Measurements from ENCODE around the gene LPP. TPM values are rescaled to one million over a fixed set of nuclear protein-coding genes. Genes with fewer than 3 reads are reported as not detected.

LPP gene
- total and polyA plus RNA-seq, 9 of the 15 experiments (the other 6 are each of a cell fraction or from before 2014, with no cell fraction given) = 0.07 to 0.18 TPM; not detected in 7

GRCh38 chr3:188497021-188497420 is 343.1 kb downstream of the LPP start:
- intact Hi-C loops (cut with micrococcal nuclease) (no loop called here), in situ Hi-C loops (cut with MboI) (no loop called here)
- DNase-seq (ENCODE audit: extremely low read depth in 1 of 4, low spot score in 3 of 4) (no peak), FAIRE-seq (no peak), ATAC-seq (no peak)
- Histone ChIP-seq H3K9ac (ENCODE audit: insufficient read depth in 1 of 2, low read depth in 2 of 2, low read length in 2 of 2) (no peak overlapping the region), H3K9me3 (replicated peaks; ENCODE audit: control insufficient read depth, insufficient read depth, low read depth, low read length) (no peaks in the 10 kb centered on the region), H4K20me1 (replicated peaks; ENCODE audit: control insufficient read depth, insufficient read depth, low read length) (no peaks in the 10 kb centered on the region), H2AFZ (ENCODE audit: low read depth, low read length) (no peak overlapping the region), H3K36me3 (ENCODE audit: control insufficient read depth, insufficient read depth, low read length) (no peaks in the 10 kb centered on the region), H3K27me3 (ENCODE audit: control insufficient read depth in 2 of 2, insufficient read depth in 2 of 2, low read length in 2 of 2) (no peaks in the 10 kb centered on the region), H3K4me3 (no peak overlapping the region), H3K4me2 (ENCODE audit: insufficient read depth, low read length) (no peak overlapping the region), H3K4me1 (replicated peaks in 1 of 2; ENCODE audit: control insufficient read depth in 2 of 2, insufficient read depth in 2 of 2, low read length in 2 of 2) (no peaks in the 10 kb centered on the region), H3K9me1 (ENCODE audit: control insufficient read depth, insufficient read depth, low read length) (no peaks in the 10 kb centered on the region), H3K79me2 (ENCODE audit: control insufficient read depth, insufficient read depth, low read length) (no peaks in the 10 kb centered on the region), H3K27ac (ENCODE audit: extremely low read depth, low read depth, low read length) (no peak overlapping the region)
- WGBS (ENCODE audit: insufficient coverage, low coverage, missing lambda C conversion rate) = 0% methylated on average over 4 of the region's 4 CpGs
- BruUV-seq (replicated peaks) = no TSS peak
- POLR2A ChIA-PET = no interaction called here
- TF ChIP-seq NFIX (CRISPR knock-in tag; IDR thresholded peaks at IDR 0.05; ENCODE audit: low read depth) = no peak
- no peak for TF ChIP-seq SOX6 (IDR thresholded peaks at IDR 0.05)
- no peak for TF ChIP-seq ATF1 (CRISPR knock-in tag; IDR thresholded peaks at IDR 0.05)
- TF ChIP-seq ATF1 (tag; IDR thresholded peaks at IDR 0.05) = no peak
- TF ChIP-seq, protein P1, sequence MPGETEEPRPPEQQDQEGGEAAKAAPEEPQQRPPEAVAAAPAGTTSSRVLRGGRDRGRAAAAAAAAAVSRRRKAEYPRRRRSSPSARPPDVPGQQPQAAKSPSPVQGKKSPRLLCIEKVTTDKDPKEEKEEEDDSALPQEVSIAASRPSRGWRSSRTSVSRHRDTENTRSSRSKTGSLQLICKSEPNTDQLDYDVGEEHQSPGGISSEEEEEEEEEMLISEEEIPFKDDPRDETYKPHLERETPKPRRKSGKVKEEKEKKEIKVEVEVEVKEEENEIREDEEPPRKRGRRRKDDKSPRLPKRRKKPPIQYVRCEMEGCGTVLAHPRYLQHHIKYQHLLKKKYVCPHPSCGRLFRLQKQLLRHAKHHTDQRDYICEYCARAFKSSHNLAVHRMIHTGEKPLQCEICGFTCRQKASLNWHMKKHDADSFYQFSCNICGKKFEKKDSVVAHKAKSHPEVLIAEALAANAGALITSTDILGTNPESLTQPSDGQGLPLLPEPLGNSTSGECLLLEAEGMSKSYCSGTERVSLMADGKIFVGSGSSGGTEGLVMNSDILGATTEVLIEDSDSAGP (CRISPR knock-in tag; IDR thresholded peaks at IDR 0.05) = no peak
- no peak for TF ChIP-seq KLF10 (CRISPR knock-in tag; IDR thresholded peaks at IDR 0.05)
- TF ChIP-seq ZNF830 (CRISPR knock-in tag; IDR thresholded peaks at IDR 0.05) = no peak
- TF ChIP-seq ZNF3 (CRISPR knock-in tag; IDR thresholded peaks at IDR 0.05) = no peak
- TF ChIP-seq SRSF3 (IDR thresholded peaks at IDR 0.05; ENCODE audit: insufficient read depth, low read length) = no peak
- no peak for TF ChIP-seq FOXP4 (CRISPR knock-in tag; IDR thresholded peaks at IDR 0.05; ENCODE audit: borderline replicate concordance)
- TF ChIP-seq MTA1 (IDR thresholded peaks at IDR 0.05; ENCODE audit: borderline replicate concordance) = no peak
- TF ChIP-seq HOXB6 (CRISPR knock-in tag; IDR thresholded peaks at IDR 0.05; ENCODE audit: borderline replicate concordance) = no peak
- TF ChIP-seq ZBTB8A (IDR thresholded peaks at IDR 0.05; ENCODE audit: partially characterized antibody) = no peak
- CTCF ChIA-PET (ENCODE audit: low intra/inter-chr PET ratio) = no interaction called here

All from K562 (cell line).